Thyroid gland (tissue), 4 donors: ENCODE results near the gene CAMTA1.

Experiments used
- POLR2A ChIP-seq, 2 donors: fragments of 450-650 bp; IDR thresholded peaks; one replicate each; pipeline ENCODE4 v1.6.1; 2017; ENCODE audit warnings: antibody characterized with exemption in 2 of 2, mild to moderate bottlenecking in 2 of 2, moderate library complexity in 1 of 2
- TF ChIP-seq, protein P1 (sequence below), 6 experiments: fragments of 200-600 bp in 3 of 6; fragments of 450-650 bp in 3 of 6; sonication (generic) in 3 of 6; IDR thresholded peaks; one replicate each; pipeline ENCODE4 v1.5.1; 2016 to 2019; ENCODE audit warnings: antibody characterized with exemption in 6 of 6, mild to moderate bottlenecking in 2 of 6, inconsistent platforms in 1 of 6, moderate library complexity in 1 of 6

DNA sequence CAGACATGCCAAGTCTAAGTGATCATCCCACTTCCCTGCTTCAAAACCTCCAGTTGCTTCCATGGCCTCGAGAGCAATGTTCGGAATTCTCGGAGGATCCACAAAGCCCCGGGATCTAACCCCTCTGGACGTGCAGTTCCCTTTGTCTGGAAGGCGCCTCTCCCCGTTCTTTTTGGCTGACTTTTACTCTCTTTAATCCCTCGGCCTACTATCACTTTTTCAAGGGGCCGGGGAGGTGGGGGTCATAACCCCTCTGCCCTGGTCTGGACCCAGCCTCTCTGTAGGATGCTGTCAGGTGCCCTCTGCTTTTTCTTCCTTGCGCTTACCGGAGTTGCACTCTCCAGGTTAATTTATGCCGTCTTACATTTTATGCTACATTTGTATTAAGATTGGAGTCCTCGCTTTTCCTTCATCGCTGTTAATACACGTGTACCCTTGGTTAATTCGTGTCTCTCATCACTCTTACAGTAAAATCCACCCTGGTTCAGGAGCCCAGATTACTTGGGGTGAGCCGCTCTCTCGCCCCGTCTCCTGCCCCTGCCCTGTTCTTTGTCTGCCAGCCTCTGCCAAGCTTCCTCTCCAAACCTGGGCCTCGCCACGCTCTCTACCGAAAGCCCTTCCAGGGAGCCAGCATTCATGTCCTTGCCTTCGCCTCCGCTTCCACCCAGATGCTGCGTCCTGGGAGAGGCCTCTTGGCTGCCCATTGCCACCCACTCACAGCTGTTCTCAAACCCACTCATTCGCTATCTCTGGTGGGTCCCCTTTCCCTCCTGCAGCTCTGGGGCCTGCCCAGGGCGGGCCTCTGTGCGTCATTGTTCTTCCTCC lies 448.6 kb downstream of the CAMTA1 start:
- no peak for TF ChIP-seq POLR2A (IDR thresholded peaks at IDR 0.05)
- TF ChIP-seq, protein P1, sequence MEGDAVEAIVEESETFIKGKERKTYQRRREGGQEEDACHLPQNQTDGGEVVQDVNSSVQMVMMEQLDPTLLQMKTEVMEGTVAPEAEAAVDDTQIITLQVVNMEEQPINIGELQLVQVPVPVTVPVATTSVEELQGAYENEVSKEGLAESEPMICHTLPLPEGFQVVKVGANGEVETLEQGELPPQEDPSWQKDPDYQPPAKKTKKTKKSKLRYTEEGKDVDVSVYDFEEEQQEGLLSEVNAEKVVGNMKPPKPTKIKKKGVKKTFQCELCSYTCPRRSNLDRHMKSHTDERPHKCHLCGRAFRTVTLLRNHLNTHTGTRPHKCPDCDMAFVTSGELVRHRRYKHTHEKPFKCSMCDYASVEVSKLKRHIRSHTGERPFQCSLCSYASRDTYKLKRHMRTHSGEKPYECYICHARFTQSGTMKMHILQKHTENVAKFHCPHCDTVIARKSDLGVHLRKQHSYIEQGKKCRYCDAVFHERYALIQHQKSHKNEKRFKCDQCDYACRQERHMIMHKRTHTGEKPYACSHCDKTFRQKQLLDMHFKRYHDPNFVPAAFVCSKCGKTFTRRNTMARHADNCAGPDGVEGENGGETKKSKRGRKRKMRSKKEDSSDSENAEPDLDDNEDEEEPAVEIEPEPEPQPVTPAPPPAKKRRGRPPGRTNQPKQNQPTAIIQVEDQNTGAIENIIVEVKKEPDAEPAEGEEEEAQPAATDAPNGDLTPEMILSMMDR (IDR thresholded peaks at IDR 0.05), result no peak
